Ammon's horn (tissue), 1 donor: ENCODE results near the gene CLTCL1.

ENCODE experiments used
- DNase-seq: peaks from one replicate; pipeline ENCODE4 v3.0.0-alpha.2; 2016; ENCODE audit warnings: low spot score

CLTCL1 gene

DNA sequence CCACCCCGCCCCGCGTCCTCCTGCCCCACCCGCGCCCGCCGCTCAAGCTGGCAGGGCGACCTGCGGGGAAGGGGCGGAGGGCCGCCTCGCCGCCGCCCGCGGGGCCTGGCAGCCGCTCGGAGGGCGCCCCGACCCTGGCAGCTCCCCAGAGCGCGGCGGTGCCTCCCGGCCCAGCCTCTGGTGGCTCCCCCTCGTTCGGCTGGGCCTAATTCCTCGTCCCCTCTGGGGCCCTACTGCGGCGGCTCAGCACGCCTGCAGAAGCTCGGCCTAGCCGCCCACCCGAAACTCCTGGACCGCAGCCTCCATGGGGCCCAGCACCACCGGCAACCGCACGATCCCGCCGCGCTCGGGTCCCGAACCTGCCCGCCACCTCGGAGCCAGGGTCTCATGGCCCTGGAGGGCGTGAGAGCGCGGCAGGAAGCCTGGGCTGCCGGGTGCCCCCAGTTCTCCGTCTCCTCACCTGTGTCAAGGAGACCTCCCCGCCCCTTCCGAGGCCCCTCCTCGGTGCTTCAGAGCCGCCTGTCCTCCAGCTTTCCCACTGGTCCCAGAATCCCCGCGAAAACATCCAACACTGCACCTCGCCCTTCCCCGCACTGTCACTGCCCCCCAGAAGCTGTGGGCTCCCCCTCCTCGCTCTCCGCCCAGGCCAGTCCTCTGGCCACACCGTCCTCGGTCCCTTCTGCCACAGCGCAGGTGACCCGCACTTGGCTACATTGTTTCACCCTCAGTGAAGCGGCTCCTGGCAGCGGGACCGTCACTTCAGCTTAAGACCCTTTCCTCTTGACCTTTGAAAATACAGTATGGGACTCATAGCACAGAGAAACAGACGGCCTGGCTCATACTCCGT is 140.8 kb downstream of the CLTCL1 start:
- DNase-seq, result no peak

DNA sequence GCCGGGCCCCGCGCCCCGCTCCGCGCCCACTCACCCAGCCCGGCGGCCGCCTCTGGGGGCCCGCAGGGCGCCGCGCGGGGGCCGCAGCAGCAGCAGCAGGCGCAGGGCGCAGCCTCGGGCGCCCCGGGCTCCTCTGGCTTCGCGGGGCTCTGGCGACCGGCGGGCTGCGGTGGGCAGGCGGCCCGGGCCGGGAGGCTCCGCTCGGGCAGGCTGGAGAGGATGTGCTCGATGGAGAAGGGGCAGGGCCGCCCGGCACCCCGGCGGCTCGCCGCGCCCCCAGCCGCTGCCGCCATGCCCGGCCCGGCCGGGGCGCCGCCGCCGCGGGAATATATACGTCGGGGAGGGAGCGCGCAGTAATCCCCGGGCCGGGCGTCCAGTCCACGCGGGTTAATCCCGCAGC is 141.5 kb downstream of the CLTCL1 start, which contains the start of gene GSC2:
TSS of gene GSC2 (minus strand) at position 302 of the 400 bp plus-strand sequence. CDS start at position 293, 9 bp downstream.
- DNase-seq, result no peak

DNA sequence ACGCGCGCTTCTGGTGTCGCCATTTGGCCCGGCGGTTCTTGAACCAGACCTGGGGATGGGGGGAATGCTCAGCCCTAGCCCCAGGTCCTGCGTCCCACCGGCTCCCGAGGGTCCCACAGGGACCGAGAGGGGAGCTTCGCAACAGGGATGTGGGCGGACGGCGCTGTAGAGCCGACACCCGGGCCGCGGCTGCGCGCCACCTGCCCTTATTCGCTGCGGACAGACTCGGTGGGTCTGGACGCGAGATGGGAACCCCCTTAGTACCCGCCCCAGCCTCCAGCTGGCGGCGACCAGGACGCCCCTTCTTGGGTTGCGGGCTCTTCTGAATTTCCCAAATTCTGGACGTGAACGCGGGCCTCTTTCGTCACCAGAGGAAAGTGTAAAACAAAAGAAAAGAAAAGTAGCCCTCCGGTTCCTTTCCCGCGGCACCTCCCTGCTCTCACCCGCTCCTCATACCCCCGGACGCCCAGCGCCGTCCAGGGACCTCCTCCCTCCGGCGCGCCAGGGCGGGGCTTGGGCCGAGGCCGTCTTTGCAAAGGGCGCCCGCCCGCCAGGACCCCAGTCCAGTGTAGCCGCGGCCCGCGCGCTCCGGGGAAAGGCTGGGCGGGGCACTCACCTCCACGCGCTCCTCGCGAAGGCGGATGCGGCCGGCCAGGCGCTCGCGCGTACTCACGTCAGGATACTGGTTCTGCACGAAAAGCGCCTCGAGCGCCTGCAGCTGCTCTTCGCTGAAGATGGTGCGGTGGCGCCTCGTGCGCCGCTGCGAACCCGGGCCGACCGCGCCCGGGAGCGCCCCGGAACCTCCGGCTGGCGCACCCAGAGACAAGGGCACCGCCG is 142.3 kb downstream of the CLTCL1 start:
- DNase-seq, result no peak

DNA sequence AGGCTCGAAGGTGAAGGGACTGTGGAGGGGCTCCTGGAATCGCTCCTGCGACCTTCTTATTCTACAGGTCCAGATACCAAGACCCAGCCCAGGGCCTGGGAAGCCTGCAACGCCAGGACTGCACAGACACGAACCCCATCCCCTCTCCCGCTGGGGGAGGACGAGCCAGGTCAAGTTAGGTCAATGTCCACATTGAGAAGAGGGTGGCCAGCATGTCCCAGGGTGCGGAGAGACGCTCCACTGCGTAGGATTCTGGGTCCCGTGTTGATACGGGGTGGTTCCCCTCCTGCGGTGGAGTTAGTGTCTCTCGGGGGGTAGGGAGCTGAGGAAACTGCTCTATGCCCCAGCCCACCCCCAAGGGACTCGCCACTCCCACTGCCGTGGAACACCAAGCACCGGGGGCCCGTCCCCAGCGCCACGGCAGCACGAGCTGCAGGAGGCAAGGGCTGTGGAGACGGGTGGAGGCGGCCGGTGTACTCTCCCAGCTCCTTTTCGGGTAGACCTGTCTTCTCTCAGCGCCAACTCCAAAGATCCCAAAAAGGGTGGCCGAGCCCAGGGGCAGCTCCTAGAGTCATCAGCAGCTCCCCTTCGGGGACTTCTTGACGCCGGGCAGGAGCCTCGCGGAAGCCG is 143.0 kb downstream of the CLTCL1 start:
- no peak for DNase-seq

DNA sequence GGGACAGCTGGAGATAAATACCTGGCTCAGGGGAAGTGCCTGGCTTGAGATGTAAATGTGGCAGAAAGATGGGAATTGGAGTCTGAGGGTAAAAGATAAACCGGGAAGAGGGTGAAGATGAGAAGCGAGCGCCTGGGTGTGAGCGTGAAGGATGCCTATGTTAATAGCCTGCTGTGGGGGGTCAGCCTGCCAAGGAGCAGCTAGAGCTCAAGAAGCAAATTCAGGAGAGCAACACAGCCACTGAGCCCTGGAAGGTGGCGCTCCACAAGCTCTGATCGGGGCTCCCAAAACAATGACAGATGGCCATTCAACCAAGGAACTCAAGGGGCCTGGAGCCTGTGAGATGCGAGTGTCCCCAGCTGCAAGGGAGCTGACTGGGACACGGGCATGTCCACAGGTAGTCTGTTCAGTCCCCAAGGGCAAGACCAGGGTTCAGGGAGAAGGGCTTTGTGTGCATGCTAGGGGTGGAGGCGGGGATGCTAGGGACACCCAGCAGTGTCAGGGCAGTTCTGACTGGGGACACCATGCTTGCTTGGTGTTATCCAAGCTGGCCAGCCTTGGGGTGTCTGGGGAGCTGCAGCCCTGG is 144.2 kb downstream of the CLTCL1 start:
- DNase-seq, result no peak

DNA sequence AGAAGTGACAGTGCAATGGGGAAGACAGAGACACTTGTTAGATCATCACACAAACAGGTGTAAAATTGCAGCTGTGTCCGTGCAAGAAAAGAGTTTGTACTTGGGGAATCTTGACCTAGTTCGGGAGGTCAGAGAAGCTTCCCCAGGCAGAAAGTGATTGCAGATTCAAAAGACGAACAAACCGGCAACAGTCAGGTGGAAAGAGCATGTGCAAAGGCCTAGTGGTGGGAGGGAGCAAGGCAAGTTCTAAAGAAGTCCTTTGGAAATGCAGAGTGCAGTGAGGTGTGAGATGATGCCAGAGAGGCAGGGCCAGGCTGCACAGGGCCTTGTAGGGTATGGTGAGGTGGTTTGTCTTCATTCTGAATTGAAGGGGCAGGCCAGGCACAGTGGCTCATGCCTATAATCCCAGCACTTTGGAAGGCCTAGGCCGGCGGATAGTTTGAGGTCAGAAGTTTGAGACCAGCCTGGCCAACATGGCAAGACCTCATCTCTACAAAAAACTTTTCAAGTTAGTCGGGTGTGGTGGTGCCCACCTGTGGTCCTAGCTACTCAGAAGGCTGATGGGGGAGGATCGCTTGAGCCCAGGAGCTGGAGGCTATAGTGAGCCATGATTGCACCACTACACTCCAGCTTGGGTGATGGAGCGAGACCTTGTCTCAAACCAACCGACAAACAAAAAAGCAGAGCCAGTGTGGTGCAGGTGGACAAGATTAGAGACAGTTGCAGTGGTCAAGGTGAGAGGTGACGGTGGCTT is 145.1 kb downstream of the CLTCL1 start:
- no peak for DNase-seq

DNA sequence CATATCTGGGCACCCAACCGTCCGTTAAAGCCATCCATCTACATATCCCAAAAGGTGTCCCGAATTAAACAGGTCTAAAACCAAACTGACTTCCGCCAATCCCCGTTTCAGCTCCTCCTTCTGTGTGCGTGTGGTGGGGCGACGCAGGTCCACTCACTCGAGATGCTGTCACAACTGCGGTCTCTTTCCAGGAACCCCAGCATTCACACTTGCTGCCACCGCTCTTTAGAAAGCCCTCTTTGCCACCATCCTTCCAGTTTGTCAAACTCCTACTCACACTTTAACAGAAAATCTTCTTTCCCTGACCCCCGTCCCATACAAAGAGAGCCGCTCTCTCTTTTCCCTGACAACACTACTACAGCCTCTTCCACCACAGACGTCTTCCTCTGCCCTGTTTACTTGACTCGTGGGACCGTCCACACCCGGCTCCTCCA is 147.5 kb downstream of the CLTCL1 start:
- DNase-seq, result no peak

DNA sequence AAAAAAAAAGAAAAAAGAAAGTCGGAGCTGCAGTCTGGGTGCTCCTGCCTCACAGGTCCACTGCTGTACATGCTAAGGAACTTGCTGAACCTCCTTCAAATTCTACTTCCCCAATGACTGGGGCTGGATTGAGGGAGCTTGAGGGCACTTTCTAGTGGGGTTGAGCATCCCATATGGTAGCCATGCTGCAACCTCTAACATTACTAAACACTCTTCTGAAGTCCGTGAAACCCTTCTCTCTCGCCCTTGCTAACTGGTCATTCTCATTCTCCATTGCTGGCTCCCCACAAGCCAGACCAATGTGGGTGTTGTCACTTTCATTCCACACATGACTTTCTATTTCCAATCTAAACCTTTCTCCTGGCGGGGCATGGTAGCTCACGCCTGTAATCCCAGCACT is 148.3 kb downstream of the CLTCL1 start:
- no peak for DNase-seq

DNA sequence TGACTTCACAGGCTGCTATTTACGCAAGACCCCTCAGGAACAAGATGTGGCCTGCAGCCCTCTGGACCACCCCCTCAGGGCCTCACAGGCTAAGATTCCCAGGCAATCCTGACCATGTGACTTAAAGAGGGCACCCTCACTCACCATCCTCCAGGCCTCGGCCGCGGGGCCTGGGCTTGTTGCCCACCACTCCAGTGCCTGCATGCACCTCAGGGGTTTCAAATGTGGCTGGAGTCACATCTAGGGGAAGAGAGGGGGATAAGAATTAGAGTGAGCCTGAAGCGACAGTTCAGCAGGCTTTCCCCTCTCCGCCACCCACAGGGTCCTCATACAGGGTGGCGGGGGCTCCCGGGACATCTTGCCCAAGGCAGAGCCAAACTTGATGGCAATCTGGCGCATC is 149.1 kb downstream of the CLTCL1 start:
- no peak for DNase-seq

DNA sequence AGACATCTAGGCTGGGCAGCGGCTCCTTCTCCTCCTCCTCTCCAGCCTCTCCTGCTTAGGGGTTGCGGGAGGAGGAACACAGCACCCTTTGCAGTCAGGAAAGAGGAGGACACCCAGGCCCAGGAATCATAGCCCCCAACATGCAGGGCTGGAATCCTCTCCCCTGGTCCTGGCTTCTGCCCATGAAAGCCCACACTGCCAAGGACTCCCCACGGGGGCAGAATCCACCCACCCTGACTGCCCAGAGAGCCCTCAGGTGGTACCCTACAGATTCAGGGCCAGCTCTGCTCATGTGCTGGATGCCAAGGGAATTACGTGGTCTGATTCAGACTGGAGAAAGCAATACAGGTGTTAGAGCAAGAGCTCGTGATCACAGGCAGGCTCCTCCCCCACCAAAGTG is 151.5 kb downstream of the CLTCL1 start:
- no peak for DNase-seq

DNA sequence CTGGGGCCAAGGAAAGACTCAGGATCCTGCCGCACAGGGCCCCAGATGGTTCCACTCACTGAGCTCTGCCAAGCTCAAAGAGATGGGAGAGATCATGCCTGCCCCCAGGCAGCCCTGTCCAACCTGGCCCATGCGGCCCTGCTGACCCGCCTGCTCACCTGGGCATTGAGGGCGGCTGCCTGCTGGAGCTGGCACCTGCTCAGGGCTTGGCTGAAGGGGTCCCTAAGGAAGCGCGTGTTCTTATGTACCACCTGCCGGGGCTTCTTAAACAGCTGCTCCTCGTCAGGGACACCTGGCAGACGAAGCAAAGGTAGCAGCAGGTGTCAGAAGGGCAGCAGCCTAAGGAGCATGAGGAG is 152.5 kb downstream of the CLTCL1 start:
- DNase-seq, result no peak

DNA sequence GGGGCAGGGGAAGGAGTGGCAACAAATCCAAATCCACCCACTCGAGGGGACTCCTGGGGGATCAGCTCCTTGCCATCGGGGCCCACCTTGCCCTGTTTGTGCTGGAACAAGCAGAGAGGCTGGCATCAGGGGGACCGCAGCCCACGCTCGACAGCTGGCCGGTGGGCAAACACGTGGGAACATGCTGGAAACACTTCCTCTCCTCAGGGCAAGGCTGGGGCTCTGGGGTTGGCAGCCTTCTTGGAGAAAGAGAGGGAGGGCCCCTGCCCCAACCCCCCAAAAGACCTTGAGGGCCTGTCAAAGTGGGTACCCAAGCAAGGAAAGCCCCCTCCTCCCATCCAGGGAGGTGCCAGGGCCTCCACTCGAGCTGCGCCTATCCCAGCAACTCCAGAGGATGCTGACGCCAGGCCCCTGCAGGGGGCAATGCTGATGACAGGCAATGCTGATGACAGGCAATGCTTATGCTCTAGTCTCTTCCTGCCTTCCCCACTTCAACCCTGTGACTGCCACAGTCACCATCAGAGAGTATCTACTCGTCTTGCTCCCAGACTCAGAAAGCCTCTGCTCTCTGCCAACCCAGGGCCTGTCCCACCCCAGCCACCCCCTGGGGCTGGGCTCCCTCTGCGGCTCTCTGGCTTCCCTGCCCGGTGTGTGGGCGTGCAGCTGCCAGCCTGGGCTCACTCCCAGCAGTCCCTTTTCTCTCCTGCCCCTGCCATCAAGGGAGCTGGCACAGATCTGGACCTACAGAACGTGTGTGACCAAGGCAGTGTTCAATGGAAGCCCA is 153.1 kb downstream of the CLTCL1 start:
- DNase-seq, result no peak

DNA sequence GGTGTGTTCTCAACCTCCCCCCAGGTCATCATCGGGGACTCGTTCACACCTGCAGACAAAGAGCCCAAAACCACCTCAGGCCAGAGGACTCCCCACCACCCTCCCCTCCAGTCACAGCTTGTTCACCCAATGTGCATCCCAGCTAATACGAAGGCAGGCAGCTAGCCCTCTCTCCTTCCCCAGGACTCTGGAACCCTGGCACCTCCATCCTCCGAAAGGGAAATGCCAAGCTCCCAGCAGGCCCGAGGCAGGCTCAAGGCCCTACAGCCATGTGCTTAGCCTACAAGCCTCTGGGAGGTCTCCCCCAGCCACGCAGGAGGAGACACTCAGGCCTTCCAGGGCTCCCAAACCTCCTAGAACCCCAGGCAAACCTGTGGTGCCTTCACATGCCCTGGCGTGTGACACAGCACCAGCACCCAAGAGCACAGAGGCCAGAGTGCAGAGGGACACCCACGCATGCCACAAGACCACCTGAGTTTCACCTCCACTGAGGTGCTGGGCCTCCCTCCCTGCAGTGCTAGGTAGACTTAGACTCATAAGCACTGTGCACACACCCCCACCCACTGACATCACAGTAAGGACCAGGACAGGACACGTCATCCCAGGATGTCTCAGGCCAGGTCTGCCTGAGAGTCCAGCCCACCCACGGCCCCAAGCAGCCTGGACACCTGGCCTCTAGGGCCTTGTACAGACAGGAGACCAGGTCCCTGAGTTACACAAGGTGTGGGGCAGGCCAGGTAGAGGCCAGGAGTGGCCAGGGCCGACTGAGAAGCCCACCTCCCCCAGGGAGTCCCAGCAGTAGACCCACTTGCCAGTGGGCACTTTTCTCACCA is 153.9 kb downstream of the CLTCL1 start:
- no peak for DNase-seq

DNA sequence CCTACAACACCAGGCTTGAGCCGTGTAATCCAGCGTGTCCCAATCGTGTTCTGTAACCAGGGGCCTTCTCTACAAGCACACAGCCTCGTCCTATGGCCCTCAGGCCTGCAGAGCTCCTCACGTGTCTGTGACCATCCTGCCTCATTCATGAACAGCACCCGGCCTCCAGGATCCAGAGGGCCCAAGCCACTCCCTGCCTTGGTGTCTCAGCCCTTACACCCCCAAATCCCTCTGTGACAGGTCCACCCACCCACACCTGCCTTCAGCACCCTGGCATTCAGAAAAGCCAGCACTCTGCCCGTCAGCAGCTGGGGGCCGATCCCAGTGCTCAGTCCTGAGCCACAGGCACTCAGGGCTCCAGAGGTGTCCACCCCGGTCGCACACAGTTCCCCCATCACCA is 154.6 kb downstream of the CLTCL1 start:
- no peak for DNase-seq

DNA sequence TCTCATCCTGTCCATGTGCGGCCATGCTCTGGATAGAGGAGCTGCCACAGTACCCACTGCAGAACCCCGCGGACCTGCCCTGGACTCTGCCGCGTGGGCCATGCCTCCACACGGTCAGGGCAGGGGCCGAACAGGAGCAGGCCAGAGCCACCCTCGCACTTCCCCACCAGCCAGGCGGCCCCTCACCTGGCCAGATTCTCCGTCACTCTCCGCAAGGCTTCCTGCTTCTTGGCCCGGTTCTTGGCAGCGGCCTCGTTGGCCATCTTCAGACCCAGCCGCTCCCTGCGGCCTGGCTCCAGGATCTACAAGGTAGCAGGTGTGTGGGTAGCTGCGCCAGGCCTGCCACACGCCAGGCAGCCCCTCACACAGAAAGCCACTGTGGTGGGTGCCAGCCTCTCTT is 156.6 kb downstream of the CLTCL1 start:
- no peak for DNase-seq

DNA sequence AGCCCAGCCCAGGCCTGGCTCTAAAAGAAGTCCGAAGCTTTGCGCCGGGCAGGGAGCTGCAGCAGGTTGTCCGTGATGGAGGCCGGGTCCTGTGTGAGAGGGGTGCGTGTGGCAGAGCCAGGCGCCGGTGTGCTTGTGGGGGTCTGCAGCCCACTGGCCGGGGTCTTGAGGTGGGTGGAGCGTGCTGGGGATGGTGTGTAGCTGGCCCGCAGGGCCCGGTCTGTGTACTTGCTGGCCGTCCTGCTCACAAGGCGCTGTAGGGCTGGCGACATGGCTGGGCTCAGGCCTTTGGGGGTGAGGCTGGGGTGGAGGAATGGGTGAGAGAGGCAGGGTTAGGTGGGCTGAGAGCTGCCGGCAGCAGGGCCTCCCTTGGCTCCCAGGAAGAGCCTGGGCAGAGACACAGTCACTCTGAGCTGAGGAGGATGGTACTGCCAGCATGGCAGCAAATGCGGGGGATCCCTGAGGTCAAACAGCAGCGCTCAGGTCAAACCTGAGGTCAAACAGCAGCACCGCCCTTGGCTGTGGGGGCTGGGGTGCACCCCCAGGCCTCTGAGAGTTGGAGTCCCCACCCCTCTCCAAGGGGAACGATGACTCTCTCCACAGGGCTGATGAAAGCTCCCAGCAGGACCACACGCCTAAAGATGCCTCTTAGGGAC is 157.2 kb downstream of the CLTCL1 start:
- no peak for DNase-seq

DNA sequence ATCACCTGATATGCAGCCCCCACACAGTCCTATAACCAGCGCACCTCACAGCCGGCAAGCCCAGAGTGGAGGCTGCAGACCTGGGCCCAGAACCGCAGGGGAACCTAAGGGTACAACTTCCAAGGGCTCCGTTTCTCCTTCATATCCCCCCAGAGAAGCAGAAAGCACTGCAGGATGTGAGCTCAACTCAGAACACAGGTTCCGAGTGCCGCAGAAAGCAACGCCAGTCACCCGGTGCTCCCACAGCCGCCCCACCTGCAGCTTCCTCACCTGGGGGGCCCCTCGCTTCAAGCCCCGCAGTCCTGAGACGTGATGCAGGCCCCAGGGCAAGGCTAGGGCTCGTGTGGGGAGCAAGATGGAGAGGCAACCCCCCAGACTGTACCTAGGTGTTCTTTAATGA is 158.0 kb downstream of the CLTCL1 start:
- DNase-seq, result no peak

DNA sequence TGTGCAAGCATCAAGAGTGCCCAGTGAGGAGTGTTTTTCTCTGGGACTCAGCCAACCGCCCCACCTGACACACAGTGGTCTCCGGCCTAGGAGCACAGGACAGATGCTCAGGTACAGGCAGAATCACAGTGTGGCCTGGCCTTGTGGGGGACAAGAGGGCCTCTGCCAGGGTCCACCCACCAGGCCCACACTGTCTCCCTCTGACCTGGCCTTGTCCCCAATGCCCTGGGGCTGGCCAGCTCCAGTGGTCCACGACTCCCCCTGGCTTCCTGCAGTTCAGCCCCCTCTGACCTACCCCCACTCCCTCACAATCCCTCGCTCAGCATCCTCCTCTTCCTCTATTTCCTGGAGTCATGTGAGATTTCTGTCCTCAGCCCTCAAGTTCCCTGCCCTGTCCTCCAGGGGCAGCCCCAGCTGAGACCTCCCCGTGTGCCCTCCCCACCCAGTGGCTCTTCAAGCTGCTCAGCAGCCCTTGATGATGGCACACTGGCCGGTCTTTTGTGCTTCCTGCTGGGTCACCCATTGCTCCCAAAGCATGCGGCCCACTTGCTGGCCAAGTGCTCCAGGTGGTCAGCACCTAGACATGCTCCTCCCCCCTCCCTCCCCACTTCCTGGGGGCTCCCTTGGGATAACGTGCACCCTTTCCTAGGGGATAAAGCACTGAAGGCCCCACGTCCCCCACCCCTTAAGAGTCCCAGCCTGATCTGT is 158.7 kb downstream of the CLTCL1 start:
- DNase-seq, result no peak

DNA sequence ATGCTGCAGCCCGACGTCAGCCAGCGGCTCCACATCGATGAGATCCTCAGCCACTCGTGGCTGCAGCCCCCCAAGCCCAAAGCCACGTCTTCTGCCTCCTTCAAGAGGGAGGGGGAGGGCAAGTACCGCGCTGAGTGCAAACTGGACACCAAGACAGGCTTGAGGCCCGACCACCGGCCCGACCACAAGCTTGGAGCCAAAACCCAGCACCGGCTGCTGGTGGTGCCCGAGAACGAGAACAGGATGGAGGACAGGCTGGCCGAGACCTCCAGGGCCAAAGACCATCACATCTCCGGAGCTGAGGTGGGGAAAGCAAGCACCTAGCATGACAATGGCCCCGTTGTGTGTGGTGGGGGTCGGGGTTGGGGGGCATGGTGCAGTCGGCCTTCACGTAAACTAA is 159.4 kb downstream of the CLTCL1 start:
- no peak for DNase-seq
